HFFc6 (cell line): ENCODE results near the gene PTCHD1. TPM values are rescaled to one million over a fixed set of nuclear protein-coding genes. Genes with fewer than 3 reads are reported as not detected.

Experiments used
- DNase-seq: peaks from one replicate; pipeline ENCODE4 v3.0.0-alpha.2; 2018
- H3K27ac Mint-ChIP-seq: 2 replicates; pipeline ENCODE4 v1.8.0; 2020; ENCODE audit warnings: mild to moderate bottlenecking, mixed read lengths
- H3K27me3 Mint-ChIP-seq: 2 replicates; pipeline ENCODE4 v1.8.0; 2021; ENCODE audit warnings: mild to moderate bottlenecking, moderate library complexity, mixed read lengths; ENCODE audit not compliant: insufficient read depth
- H3K36me3 Mint-ChIP-seq: 2 replicates; pipeline ENCODE4 v1.8.0; 2021; ENCODE audit warnings: low read depth, mixed read lengths
- H3K4me1 Mint-ChIP-seq: 2 replicates; pipeline ENCODE4 v1.8.0; 2020; ENCODE audit warnings: low read depth, mixed read lengths
- H3K4me3 Mint-ChIP-seq: 2 replicates; pipeline ENCODE4 v1.8.0; 2020; ENCODE audit warnings: mild to moderate bottlenecking, moderate library complexity, mixed read lengths
- H3K9me3 Mint-ChIP-seq: 2 replicates; pipeline ENCODE4 v1.8.0; 2020; ENCODE audit warnings: mild to moderate bottlenecking, mixed read lengths
- CTCF ChIP-seq: fragments of 200-600 bp; sonication (generic); IDR thresholded peaks from 2 replicates; pipeline ENCODE4 v1.5.0; 2021; ENCODE audit warnings: antibody characterized with exemption, mild to moderate bottlenecking
- total RNA-seq, 6 experiments: library from RNA; stranded (reverse); fragmentation: NEBNext Ultra II Directional; extraction: Animal tissue kit (Norgen Biotek cat#: 25700); gene quantifications; 2 replicates in 1 of 6; 3 replicates in 5 of 6; pipeline ENCODE4 v1.2.3, GENCODE V29; 2021

The PTCHD1 gene
- total RNA-seq, 6 experiments from 2014 or later, result not detected

GRCh38 chrX:23383411-23383810, 48.8 kb downstream of the PTCHD1 start:
- peak; percentile 2 for DNase-seq
- no peak for TF ChIP-seq CTCF
- no peaks in the 10 kb centered on the region for H3K9me3 Mint-ChIP-seq
- no peaks in the 10 kb centered on the region for H3K27me3 Mint-ChIP-seq
- H3K4me1 Mint-ChIP-seq, result peaks cover 5% of the 10 kb centered on the region; the same call in 1 of the 2 replicates
- H3K36me3 Mint-ChIP-seq, result no peaks in the 10 kb centered on the region
- H3K27ac Mint-ChIP-seq, result no peak overlapping the region
- H3K4me3 Mint-ChIP-seq, result no peak overlapping the region

- H3K9me3 Mint-ChIP-seq, result no peaks in the 10 kb centered on the region
- TF ChIP-seq CTCF, result no peak
- H3K4me1 Mint-ChIP-seq, result peaks cover 5% of the 10 kb centered on the region; the same call in 1 of the 2 replicates
- H3K4me3 Mint-ChIP-seq, result no peak overlapping the region
- H3K27ac Mint-ChIP-seq, result no peak overlapping the region
- H3K27me3 Mint-ChIP-seq, result peaks cover 5% of the 10 kb centered on the region; the same call in 1 of the 2 replicates
- no peak for DNase-seq
- no peaks in the 10 kb centered on the region for H3K36me3 Mint-ChIP-seq
Observed at GRCh38 chrX:23385242-23385641, 50.6 kb downstream of the PTCHD1 start.

GRCh38 chrX:23386260-23386659, 51.6 kb downstream of the PTCHD1 start:
- Mint-ChIP-seq H3K9me3 (no peaks in the 10 kb centered on the region), H3K27me3 (peaks cover 5% of the 10 kb centered on the region; the same call in 1 of the 2 replicates), H3K4me1 (peaks cover 5% of the 10 kb centered on the region; the same call in 1 of the 2 replicates), H3K27ac (no peak overlapping the region), H3K36me3 (no peaks in the 10 kb centered on the region), H3K4me3 (no peak overlapping the region)
- no peak for DNase-seq
- no peak for TF ChIP-seq CTCF

GRCh38 chrX:23386726-23387125, 52.1 kb downstream of the PTCHD1 start:
- no peak for TF ChIP-seq CTCF
- Mint-ChIP-seq H3K9me3 (no peaks in the 10 kb centered on the region), H3K36me3 (no peaks in the 10 kb centered on the region), H3K27ac (no peak overlapping the region), H3K4me3 (no peak overlapping the region), H3K27me3 (peaks cover 5% of the 10 kb centered on the region; the same call in 1 of the 2 replicates), H3K4me1 (peaks cover 5% of the 10 kb centered on the region; the same call in 1 of the 2 replicates)
- DNase-seq, result no peak

GRCh38 chrX:23387550-23388184, 53.0 kb downstream of the PTCHD1 start:
- H3K27ac Mint-ChIP-seq, result no peak overlapping the region
- H3K4me1 Mint-ChIP-seq, result peaks cover 5% of the 10 kb centered on the region; the same call in 1 of the 2 replicates
- H3K9me3 Mint-ChIP-seq, result no peaks in the 10 kb centered on the region
- peaks cover 5% of the 10 kb centered on the region; the same call in 1 of the 2 replicates for H3K27me3 Mint-ChIP-seq
- DNase-seq, result no peak
- no peak for TF ChIP-seq CTCF
- H3K36me3 Mint-ChIP-seq, result no peaks in the 10 kb centered on the region
- H3K4me3 Mint-ChIP-seq, result no peak overlapping the region
